Activated CD4-positive, alpha-beta T cell treated with anti-CD3 and anti-CD28 coated beads, Interleukin-2, amount 10 ng/mL, durations not matched to agents 7 days and 5 days (primary cell): Measurements from ENCODE around the gene CYP11A1. TPM values are rescaled to one million over a fixed set of nuclear protein-coding genes. Genes with fewer than 3 reads are reported as not detected.
"Not testable (repeated sequence)": the region's sequence is repeated elsewhere in the genome, so short reads cannot be mapped to it uniquely, and the experiment has no call there.

Source experiments
- CTCF ChIA-PET: fragments of 350-600 bp; sonication (Branson Sonifier 250); formaldehyde crosslinking; loops from one replicate; lab custom pipeline; 2021; ENCODE audit warnings: antibody characterized with exemption; lab: Charles Lee
- POLR2A ChIA-PET: fragments of 350-600 bp; sonication (Branson Sonifier 250); formaldehyde crosslinking; loops from one replicate; lab custom pipeline; 2021; ENCODE audit warnings: antibody characterized with exemption; lab: Charles Lee
- DNase-seq: peaks from one replicate; pipeline ENCODE4 v3.0.0-alpha.2; 2020
- H3K27ac Mint-ChIP-seq: one replicate; pipeline ENCODE4 v1.8.0; 2021; ENCODE audit warnings: mild to moderate bottlenecking, moderate library complexity, mixed read lengths
- H3K27me3 Mint-ChIP-seq: one replicate; pipeline ENCODE4 v1.8.0; 2021; ENCODE audit warnings: mixed read lengths
- H3K36me3 Mint-ChIP-seq: one replicate; pipeline ENCODE4 v1.8.0; 2021; ENCODE audit warnings: low read depth, mixed read lengths
- H3K4me1 Mint-ChIP-seq: one replicate; pipeline ENCODE4 v1.8.0; 2021; ENCODE audit warnings: mixed read lengths
- H3K4me3 Mint-ChIP-seq: one replicate; pipeline ENCODE4 v1.8.0; 2021; ENCODE audit warnings: mild to moderate bottlenecking, moderate library complexity, mixed read lengths
- H3K9me3 Mint-ChIP-seq: one replicate; pipeline ENCODE4 v1.8.0; 2021; ENCODE audit warnings: mixed read lengths
- total RNA-seq, 2 experiments: library from RNA; stranded (reverse); gene quantifications; one replicate each; pipeline ENCODE4 v1.2.3, GENCODE V29; 2021

The CYP11A1 gene
- total RNA-seq, 2 experiments from 2014 or later = not detected

DNA sequence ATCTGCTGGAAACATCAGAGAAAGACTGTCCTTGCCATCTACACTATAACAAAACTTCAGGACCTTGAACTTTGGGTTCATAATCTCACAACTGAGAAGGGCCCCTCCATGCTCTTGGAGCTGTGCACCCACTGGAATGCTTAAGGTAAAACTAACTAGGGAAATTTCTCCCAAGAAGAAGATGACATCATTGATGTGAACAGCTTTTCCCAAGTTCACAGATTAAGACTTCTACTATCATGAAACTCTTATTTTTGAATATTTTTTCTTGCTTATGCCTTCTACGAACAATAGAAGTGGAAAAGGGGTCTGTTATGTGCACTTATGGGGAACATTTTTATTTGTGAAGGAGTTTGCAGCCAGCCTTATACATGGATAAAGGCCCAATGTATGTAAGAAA, 5.0 kb downstream of the CYP11A1 start:
- H3K36me3 Mint-ChIP-seq = no peaks in the 10 kb centered on the region
- POLR2A ChIA-PET = no interaction called here
- peaks cover 3% of the 10 kb centered on the region for H3K4me1 Mint-ChIP-seq
- peaks cover 54% of the 10 kb centered on the region for H3K27me3 Mint-ChIP-seq
- no peak overlapping the region for H3K4me3 Mint-ChIP-seq
- no peaks in the 10 kb centered on the region for H3K9me3 Mint-ChIP-seq
- CTCF ChIA-PET = interaction anchor here (1.2 kb wide), 1 partner anchor 269 kb away, joined by 3 read pairs; no protein-coding TSS in a partner anchor
- H3K27ac Mint-ChIP-seq = no peak overlapping the region
- no peak for DNase-seq

DNA sequence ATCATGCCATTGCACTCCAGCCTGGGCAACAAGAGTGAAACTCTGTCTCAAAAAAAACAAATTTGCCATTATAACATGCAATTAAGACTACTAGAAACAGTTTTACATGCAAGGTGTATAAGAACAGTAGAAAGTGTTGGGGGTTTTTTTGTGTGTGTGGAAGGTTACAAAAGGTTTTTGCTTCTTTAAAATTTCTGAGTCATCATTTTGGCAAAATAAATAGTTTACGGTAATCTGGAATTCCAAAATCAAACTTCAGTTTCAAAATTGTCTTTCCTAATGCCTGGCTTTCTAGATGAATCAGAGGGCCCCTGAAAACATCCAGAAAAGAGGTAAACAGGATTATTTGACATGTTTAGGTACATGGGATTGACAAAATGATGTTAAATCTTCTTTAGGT, 6.6 kb downstream of the CYP11A1 start:
- H3K4me1 Mint-ChIP-seq, H3K36me3 Mint-ChIP-seq, CTCF ChIA-PET, H3K9me3 Mint-ChIP-seq, H3K4me3 Mint-ChIP-seq, POLR2A ChIA-PET, H3K27ac Mint-ChIP-seq, DNase-seq: not testable (repeated sequence)
- H3K27me3 Mint-ChIP-seq = peaks cover 40% of the 10 kb centered on the region

DNA sequence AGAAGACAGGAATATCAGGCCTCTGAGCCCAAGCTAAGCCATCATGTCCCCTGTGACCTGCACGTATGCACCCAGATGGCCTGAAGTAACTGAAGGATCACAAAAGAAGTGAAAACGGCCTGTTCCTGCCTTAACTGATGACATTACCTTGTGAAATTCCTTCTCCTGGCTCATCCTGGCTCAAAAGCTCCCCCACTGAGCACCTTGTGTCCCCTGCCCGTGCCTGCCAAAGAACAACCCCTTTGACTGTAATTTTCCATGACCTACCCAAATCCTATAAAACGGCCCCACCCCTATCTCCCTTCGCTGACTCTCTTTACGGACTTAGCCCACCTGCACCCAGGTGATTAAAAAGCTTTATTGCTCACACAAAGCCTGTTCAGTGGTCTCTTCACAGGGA, 8.1 kb downstream of the CYP11A1 start:
- H3K36me3 Mint-ChIP-seq, H3K27ac Mint-ChIP-seq, POLR2A ChIA-PET, H3K4me3 Mint-ChIP-seq, DNase-seq, H3K9me3 Mint-ChIP-seq, H3K4me1 Mint-ChIP-seq: not testable (repeated sequence)
- CTCF ChIA-PET = interaction anchor here (1.1 kb wide), 1 partner anchor 13 kb away, joined by 3 read pairs; no protein-coding TSS in a partner anchor
- peaks cover 40% of the 10 kb centered on the region for H3K27me3 Mint-ChIP-seq

DNA sequence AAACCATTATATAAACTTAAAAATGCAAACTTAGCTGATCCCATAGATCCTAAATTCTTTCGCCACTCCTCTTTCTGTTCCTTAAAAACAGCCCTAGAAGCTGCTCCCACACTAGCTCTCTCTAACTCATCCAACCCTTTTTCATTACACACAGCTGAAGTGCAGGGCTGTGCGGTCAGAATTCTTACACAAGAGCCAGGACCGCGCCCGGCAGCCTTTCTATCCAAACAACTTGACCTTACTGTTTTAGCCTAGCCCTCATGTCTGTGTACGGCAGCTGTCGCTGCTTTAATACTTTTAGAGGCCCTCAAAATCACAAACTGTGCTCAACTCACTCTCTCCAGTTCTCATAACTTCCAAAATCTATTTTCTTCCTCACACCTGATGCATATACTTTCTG, 9.9 kb downstream of the CYP11A1 start:
- H3K36me3 Mint-ChIP-seq, POLR2A ChIA-PET, H3K27ac Mint-ChIP-seq, H3K4me3 Mint-ChIP-seq, DNase-seq, H3K9me3 Mint-ChIP-seq, H3K4me1 Mint-ChIP-seq, CTCF ChIA-PET: not testable (repeated sequence)
- peaks cover 29% of the 10 kb centered on the region for H3K27me3 Mint-ChIP-seq

DNA sequence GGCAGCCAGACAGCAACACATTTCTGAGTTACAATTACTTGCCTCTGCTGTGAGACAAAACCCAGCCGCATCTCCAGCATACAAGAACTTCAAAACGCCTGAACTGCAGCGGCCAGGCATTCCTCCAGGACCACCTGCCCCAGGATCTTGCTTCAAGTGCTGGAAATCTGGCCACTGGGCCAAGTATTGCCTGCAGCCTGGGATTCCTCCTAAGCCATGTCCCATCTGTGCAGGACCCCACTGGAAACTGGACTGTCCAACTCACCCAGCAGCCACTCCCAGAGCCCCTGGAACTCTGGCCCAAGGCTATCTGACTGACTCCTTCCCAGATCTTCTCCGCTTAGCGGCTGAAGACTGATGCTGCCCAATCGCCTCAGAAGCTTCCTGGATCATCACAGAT, 11.4 kb downstream of the CYP11A1 start:
- CTCF ChIA-PET, H3K4me1 Mint-ChIP-seq, POLR2A ChIA-PET, H3K36me3 Mint-ChIP-seq, H3K27ac Mint-ChIP-seq, H3K4me3 Mint-ChIP-seq, H3K9me3 Mint-ChIP-seq, DNase-seq: not testable (repeated sequence)
- H3K27me3 Mint-ChIP-seq = peaks cover 27% of the 10 kb centered on the region

DNA sequence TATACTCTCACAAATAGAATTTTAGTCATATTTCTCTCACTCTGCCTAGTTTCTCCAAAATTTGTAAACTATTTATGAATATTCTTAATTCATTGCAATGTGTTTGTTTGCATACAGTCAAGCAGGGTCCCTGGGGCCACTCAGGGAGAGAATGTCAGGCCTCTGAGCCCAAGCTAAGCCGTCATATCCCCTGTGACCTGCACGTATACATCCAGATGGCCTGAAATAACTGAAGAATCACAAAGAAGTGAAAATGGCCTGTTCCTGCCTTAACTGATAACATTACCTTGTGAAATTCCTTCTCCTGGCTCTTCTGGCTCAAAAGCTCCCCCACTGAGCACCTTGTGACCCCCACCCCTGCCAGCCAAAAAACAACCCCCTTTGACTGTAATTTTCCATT, 13.5 kb downstream of the CYP11A1 start:
- H3K36me3 Mint-ChIP-seq, H3K27ac Mint-ChIP-seq, H3K4me3 Mint-ChIP-seq, POLR2A ChIA-PET, H3K4me1 Mint-ChIP-seq, CTCF ChIA-PET, DNase-seq, H3K9me3 Mint-ChIP-seq: not testable (repeated sequence)
- peaks cover 30% of the 10 kb centered on the region for H3K27me3 Mint-ChIP-seq

DNA sequence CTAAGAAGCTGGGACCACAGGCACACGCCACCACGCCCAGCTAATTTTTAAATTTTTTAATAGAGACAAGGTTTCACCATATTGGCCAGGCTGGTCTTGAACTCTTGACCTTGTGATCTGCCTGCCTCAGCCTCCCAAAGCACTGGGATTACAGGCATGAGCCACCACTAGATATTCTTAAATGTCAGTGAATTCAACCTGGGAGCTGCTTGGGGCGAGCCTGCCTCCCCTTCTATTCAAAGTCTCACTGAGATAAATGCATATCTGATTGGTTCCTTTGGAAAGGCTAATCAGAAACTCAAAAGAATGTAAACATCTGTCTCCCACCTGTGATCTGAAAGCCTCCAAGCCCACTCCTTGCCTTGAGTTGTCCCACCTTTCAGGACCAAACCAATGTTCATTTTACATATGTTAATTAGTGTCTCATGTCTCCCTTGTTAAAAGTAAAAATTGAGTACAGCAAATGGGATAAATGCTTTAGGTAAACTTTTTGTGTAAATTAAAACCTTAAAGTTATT, 15.0 kb downstream of the CYP11A1 start:
- peaks cover 9% of the 10 kb centered on the region for H3K9me3 Mint-ChIP-seq
- CTCF ChIA-PET = no interaction called here

DNA sequence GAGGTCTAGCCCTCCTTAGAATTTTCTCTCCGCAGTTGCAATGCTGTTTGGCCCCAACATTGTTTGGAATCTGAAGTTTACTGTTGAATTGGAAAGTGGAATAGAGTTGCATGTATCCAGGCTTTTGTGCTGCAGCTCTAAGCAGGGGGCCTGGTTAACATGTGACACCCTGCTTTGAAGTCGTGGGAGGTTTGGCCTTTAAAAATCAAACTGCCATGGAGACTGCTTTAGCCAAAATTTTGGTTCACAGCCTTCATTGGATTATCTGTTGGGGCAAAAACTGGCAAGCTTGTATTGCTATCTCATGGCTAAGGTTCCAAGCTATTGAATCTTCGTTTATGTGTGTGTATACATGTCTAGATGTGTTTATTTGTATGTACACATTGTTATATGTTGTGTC, 15.8 kb downstream of the CYP11A1 start:
- no peaks in the 10 kb centered on the region for H3K36me3 Mint-ChIP-seq
- DNase-seq = no peak
- H3K9me3 Mint-ChIP-seq = peaks cover 9% of the 10 kb centered on the region
- ChIA-PET CTCF (no interaction called here), POLR2A (no interaction called here)
- H3K27me3 Mint-ChIP-seq = peaks cover 32% of the 10 kb centered on the region
- no peak overlapping the region for H3K27ac Mint-ChIP-seq
- no peaks in the 10 kb centered on the region for H3K4me1 Mint-ChIP-seq
- H3K4me3 Mint-ChIP-seq = no peak overlapping the region

More for the DNA sequence above, 15.0 kb downstream of the CYP11A1 start:
- Mint-ChIP-seq H3K36me3 (no peaks in the 10 kb centered on the region), H3K27me3 (peaks cover 32% of the 10 kb centered on the region), H3K27ac (no peak overlapping the region), H3K4me1 (no peaks in the 10 kb centered on the region), H3K4me3 (no peak overlapping the region)
- no peak for DNase-seq
- POLR2A ChIA-PET = no interaction called here

DNA sequence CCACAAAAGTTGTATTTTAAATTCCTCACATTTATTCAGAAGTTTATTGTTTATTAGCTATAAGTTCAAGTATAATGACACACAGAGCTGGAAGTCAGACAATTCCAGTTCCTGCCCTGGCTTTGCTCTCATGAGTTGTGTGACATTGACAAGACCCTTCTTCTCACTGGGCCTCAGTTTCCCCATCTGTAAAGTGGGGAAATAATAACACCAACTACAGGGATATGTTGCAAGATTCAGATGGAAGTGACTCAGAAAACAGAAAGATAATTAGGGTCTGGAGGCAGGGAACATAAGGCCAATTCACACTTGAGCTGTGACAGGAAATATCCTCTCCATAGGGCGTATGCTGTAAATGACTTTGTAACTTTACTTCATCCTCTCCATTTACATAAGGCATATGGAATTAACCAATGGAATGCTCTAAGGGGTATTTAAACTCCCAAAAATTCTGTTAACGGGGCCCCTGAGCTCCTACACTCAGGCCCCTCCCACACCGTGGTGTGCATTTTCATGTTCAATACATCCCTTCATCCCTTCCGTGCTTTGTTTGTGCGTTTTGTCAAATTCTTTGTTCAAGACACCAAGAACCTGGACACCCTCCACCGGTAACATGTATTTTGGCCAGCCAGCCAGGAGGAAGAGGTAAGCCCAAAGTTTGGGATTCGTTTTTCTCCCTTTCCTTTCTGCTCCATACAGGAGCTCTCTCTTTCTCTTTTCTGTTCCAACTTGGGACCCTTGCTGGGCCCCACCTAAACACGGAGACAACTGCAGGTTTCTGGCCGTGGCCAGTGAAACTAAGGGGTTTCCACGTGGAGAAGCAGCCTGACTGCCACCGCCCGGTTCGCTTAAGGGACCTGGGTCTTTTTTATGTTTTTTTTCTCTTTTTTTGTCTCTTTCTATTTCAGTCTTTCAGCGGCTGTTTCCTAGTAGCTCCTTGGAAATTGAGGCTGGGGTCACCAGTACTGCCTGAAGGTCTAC, 16.9 kb downstream of the CYP11A1 start:
- H3K4me3 Mint-ChIP-seq = no peak overlapping the region
- CTCF ChIA-PET = no interaction called here
- no peak for DNase-seq
- H3K4me1 Mint-ChIP-seq = peaks cover 2% of the 10 kb centered on the region
- peaks cover 31% of the 10 kb centered on the region for H3K27me3 Mint-ChIP-seq
- H3K36me3 Mint-ChIP-seq = no peaks in the 10 kb centered on the region
- H3K27ac Mint-ChIP-seq = no peak overlapping the region
- peaks cover 9% of the 10 kb centered on the region for H3K9me3 Mint-ChIP-seq
- POLR2A ChIA-PET = no interaction called here

DNA sequence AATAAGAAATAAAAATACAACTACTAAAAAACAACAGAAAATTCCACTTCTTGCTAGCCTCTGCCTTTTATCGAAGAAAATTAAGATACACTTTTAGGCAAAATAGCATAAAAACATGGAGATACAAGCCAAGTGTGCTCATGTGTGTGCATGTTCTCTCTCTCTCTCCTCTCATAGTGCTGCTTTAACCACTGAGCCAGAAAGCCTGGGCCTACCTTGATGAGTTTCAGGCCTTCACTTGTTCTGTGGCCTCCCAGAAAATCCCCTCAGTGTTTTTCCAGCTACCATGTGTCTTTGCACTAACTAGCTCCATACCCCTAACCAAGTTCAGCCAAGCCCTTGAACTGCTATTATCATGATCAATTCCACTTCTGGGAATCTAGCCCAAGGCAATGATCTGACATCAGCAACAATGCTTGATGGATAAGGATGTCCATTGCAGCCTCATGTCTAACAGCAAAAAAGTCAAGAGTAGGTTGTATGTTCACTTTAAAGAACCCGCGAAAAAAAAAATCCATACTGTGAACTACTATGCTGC, 18.1 kb downstream of the CYP11A1 start:
- Mint-ChIP-seq H3K9me3 (peaks cover 1% of the 10 kb centered on the region), H3K36me3 (no peaks in the 10 kb centered on the region), H3K27me3 (peaks cover 18% of the 10 kb centered on the region), H3K4me3 (no peak overlapping the region), H3K4me1 (peaks cover 4% of the 10 kb centered on the region), H3K27ac (no peak overlapping the region)
- CTCF ChIA-PET = no interaction called here
- DNase-seq = no peak
- POLR2A ChIA-PET = no interaction called here

DNA sequence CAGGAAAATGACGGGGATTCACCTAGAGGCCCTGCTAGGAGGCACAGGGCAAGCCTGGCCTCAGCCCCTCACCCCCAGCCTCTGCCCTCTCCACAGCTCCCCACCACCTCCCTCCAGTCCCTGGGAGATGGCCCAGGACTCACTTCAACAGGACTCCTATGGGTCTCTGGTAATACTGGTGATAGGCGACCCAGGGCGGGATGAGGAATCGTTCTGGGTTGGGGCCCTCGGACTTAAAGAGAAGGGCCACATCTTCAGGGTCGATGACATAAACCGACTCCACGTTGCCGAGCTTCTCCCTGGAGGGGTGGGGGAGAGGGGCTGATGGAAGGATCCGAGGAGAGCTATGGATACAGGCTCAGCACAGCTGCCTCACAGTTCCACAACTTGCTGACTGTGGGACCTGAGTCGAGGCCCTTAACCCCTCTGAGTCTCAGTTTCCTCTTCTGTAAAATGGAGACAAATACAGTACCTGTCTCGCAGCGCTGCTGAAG, 19.6 kb downstream of the CYP11A1 start:
- Mint-ChIP-seq H3K4me1 (peaks cover 4% of the 10 kb centered on the region), H3K9me3 (no peaks in the 10 kb centered on the region), H3K36me3 (no peaks in the 10 kb centered on the region), H3K27ac (no peak overlapping the region), H3K4me3 (no peak overlapping the region), H3K27me3 (peaks cover 14% of the 10 kb centered on the region)
- no peak for DNase-seq
- ChIA-PET CTCF (no interaction called here), POLR2A (no interaction called here)

DNA sequence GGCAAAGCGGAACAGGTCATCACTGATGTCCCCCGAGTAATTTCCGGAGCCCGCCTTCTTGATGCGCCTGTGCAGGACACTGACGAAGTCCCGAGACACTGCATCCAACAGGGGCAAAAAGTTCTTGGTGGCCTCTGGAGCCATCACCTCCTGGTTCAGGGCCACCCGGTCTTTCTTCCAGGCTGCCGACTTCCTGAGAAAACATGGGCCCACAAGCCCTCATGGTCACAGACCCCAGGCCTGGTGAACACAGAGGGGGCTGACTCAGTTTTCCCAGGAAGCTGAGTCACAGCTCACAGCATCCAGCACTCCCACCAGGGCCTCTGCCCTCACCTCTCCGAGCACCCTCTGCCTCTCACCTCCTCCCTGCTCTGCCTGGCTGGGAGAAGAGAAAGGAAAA, 22.4 kb downstream of the CYP11A1 start:
- H3K4me3 Mint-ChIP-seq = no peak overlapping the region
- ChIA-PET POLR2A (no interaction called here), CTCF (no interaction called here)
- H3K36me3 Mint-ChIP-seq = no peaks in the 10 kb centered on the region
- peaks cover 4% of the 10 kb centered on the region for H3K27me3 Mint-ChIP-seq
- H3K4me1 Mint-ChIP-seq = peaks cover 4% of the 10 kb centered on the region
- DNase-seq = no peak
- no peaks in the 10 kb centered on the region for H3K9me3 Mint-ChIP-seq
- no peak overlapping the region for H3K27ac Mint-ChIP-seq

DNA sequence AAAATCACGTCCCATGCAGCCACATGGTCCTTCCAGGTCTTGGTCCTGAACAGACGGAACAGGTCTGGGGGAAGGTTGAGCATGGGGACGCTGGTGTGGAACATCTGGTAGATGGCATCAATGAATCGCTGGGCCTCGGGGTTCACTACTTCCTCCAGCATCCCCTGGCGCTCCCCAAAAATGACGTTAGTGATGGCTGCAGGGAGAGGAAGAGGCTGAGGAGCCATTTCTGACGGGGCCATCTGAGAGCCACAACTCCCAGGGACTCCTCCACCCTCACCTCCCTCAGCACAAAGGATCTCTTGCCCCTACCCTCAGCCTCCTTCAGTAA, 23.7 kb downstream of the CYP11A1 start:
- DNase-seq = no peak
- peaks cover under 1% of the 10 kb centered on the region for H3K27me3 Mint-ChIP-seq
- ChIA-PET POLR2A (no interaction called here), CTCF (no interaction called here)
- no peak overlapping the region for H3K4me3 Mint-ChIP-seq
- no peak overlapping the region for H3K27ac Mint-ChIP-seq
- H3K9me3 Mint-ChIP-seq = no peaks in the 10 kb centered on the region
- no peaks in the 10 kb centered on the region for H3K36me3 Mint-ChIP-seq
- peaks cover 4% of the 10 kb centered on the region for H3K4me1 Mint-ChIP-seq
